HCT116 (cell line): Measurements from ENCODE around the gene RAVER1. TPM values are rescaled to one million over a fixed set of nuclear protein-coding genes. Genes with fewer than 3 reads are reported as not detected.

Source experiments
- ATAC-seq: fragments of 200-7000 bp; cut with Tn5 transposase; 2 replicates; pipeline ENCODE4 v1.9.1; 2020; ENCODE audit warnings: mild to moderate bottlenecking, moderate library complexity
- BruUV-seq: library from RNA; stranded (reverse); fragments of 400-500 nt; replicated peaks from 2 replicates; lab custom pipeline; 2021; lab: Mats Ljungman, UMichigan
- CTCF ChIA-PET: fragments of 300-600 bp; sonication (Branson Sonifier 250); formaldehyde crosslinking; loops from one replicate; lab custom pipeline; 2021; ENCODE audit warnings: antibody characterized with exemption; lab: Charles Lee
- POLR2A ChIA-PET: fragments of 300-600, 350-600 bp; sonication (Branson Sonifier 250); formaldehyde crosslinking; loops from one replicate; lab custom pipeline; 2021; ENCODE audit warnings: antibody characterized with exemption; lab: Charles Lee
- RAD21 ChIA-PET, 2 experiments: fragments of 300-600 bp; sonication (Branson Sonifier 250); formaldehyde crosslinking; loops; one replicate each; lab custom pipeline; 2023; ENCODE audit warnings: low total read pairs in 2 of 2; ENCODE audit not compliant: uncharacterized antibody in 2 of 2, unreplicated experiment in 2 of 2, low non-redundant PET in 1 of 2; lab: Charles Lee
- DNase-seq: peaks from one replicate; pipeline ENCODE4 v3.0.0-alpha.2; 2010; ENCODE audit warnings: low read depth, low spot score
- H2AFZ ChIP-seq: fragments of 200-600 bp; shearing (Covaris generic), sonication (generic); 2 replicates; pipeline ENCODE4 v1.6.1; 2017; ENCODE audit warnings: low read depth, mixed run types, mixed read lengths, antibody characterized with exemption, low read length; ENCODE audit not compliant: poor library complexity, severe bottlenecking
- H3K27ac ChIP-seq: 2 replicates; pipeline ENCODE4 v1.5.1; 2012; ENCODE audit warnings: low read depth, low read length
- H3K27me3 ChIP-seq: fragments of 200-600 bp; sonication (generic); 2 replicates; pipeline ENCODE4 v1.6.1; 2016; ENCODE audit warnings: mixed run types, low read length, mixed read lengths; ENCODE audit not compliant: insufficient read depth
- H3K36me3 ChIP-seq, 2 experiments: fragments of 200-500 bp in 1 of 2; fragments of 200-600 bp in 1 of 2; sonication (Bioruptor generic) in 1 of 2; sonication (generic) in 1 of 2; 2 replicates each; pipeline versions ENCODE4 v1.5.1 to v1.6.1; 2014 to 2016; ENCODE audit warnings: low read length in 2 of 2, inconsistent platforms in 1 of 2, mixed read lengths in 1 of 2, mixed run types in 1 of 2; ENCODE audit not compliant: insufficient read depth in 2 of 2, control insufficient read depth in 1 of 2
- H3K4me1 ChIP-seq, 2 experiments: fragments of 200-600 bp in 1 of 2; sonication (generic) in 1 of 2; 2 replicates each; pipeline versions ENCODE4 v1.5.1 to v1.6.1; 2012 to 2017; ENCODE audit warnings: low read length in 2 of 2, inconsistent platforms in 1 of 2, mild to moderate bottlenecking in 1 of 2, mixed read lengths in 1 of 2, mixed run types in 1 of 2, moderate library complexity in 1 of 2; ENCODE audit not compliant: insufficient read depth in 2 of 2, control insufficient read depth in 1 of 2
- H3K4me2 ChIP-seq: fragments of 200-600 bp; sonication (generic); 2 replicates; pipeline ENCODE4 v1.6.1; 2017; ENCODE audit warnings: mixed run types, low read length, mixed read lengths
- H3K4me3 ChIP-seq, 2 experiments: fragments of 200-600 bp in 1 of 2; sonication (generic) in 1 of 2; replicated peaks in 1 of 2; 2 replicates each; pipeline ENCODE4 v1.5.1; 2011 to 2016; ENCODE audit warnings: low read length in 2 of 2, control low read depth in 1 of 2, low read depth in 1 of 2, mild to moderate bottlenecking in 1 of 2, mixed read lengths in 1 of 2, mixed run types in 1 of 2
- H3K79me2 ChIP-seq: fragments of 200-600 bp; sonication (generic); 2 replicates; pipeline ENCODE4 v1.6.1; 2017; ENCODE audit warnings: mild to moderate bottlenecking, mixed run types, low read length, moderate library complexity, mixed read lengths; ENCODE audit not compliant: insufficient read depth
- H3K9ac ChIP-seq: fragments of 200-600 bp; sonication (generic); 2 replicates; pipeline ENCODE4 v1.6.1; 2016; ENCODE audit warnings: low read length, mixed read lengths
- H3K9me2 ChIP-seq: fragments of 200-600 bp; sonication (generic), shearing (Covaris generic); 2 replicates; pipeline ENCODE4 v1.6.1; 2017; ENCODE audit warnings: mixed run types, mild to moderate bottlenecking, moderate library complexity; ENCODE audit not compliant: insufficient read depth
- H3K9me3 ChIP-seq, 2 experiments: fragments of 200-500 bp in 1 of 2; fragments of 200-600 bp in 1 of 2; sonication (Bioruptor generic) in 1 of 2; sonication (generic) in 1 of 2; 2 replicates each; pipeline ENCODE4 v1.6.1; 2014 to 2017; ENCODE audit warnings: low read length in 2 of 2, mixed read lengths in 2 of 2, inconsistent platforms in 1 of 2, low read depth in 1 of 2, mild to moderate bottlenecking in 1 of 2, mixed run types in 1 of 2, moderate library complexity in 1 of 2; ENCODE audit not compliant: control insufficient read depth in 1 of 2, insufficient read depth in 1 of 2
- H4K20me1 ChIP-seq: fragments of 200-600 bp; sonication (generic), shearing (Covaris generic); 2 replicates; pipeline ENCODE4 v1.6.1; 2017; ENCODE audit warnings: mixed run types, mild to moderate bottlenecking, moderate library complexity; ENCODE audit not compliant: insufficient read depth
- CBX3 ChIP-seq: IDR thresholded peaks from 2 replicates; pipeline ENCODE4 v1.6.1; 2012; ENCODE audit warnings: low read depth
- CTCF ChIP-seq, 3 experiments: fragments of 200-600 bp in 1 of 3; sonication (generic) in 1 of 3; IDR thresholded peaks in 2 of 3; conservative IDR thresholded peaks in 1 of 3; 2 replicates each; pipeline ENCODE4 v1.5.1; 2012 to 2017; ENCODE audit warnings: low read depth in 2 of 3, low read length in 2 of 3, antibody characterized with exemption in 1 of 3, borderline replicate concordance in 1 of 3, control low read depth in 1 of 3, mild to moderate bottlenecking in 1 of 3, mixed read lengths in 1 of 3, mixed run types in 1 of 3, moderate library complexity in 1 of 3; ENCODE audit not compliant: insufficient read depth in 1 of 3
- EGR1 ChIP-seq: IDR thresholded peaks from 2 replicates; pipeline ENCODE4 v1.6.1; 2012; ENCODE audit warnings: low read depth
- ELF1 ChIP-seq: IDR thresholded peaks from 2 replicates; pipeline ENCODE4 v1.6.1; 2012; ENCODE audit warnings: low read depth, borderline replicate concordance
- EZH2 ChIP-seq: fragments of 200-600 bp; sonication (generic); IDR thresholded peaks from 2 replicates; pipeline ENCODE4 v1.6.1; 2017; ENCODE audit warnings: antibody characterized with exemption, mixed run types
- FOSL1 ChIP-seq: IDR thresholded peaks from 2 replicates; pipeline ENCODE4 v1.6.1; 2012; ENCODE audit warnings: low read depth
- JUND ChIP-seq: IDR thresholded peaks from 2 replicates; pipeline ENCODE4 v1.6.1; 2012
- MAX ChIP-seq: IDR thresholded peaks from 2 replicates; pipeline ENCODE4 v1.6.1; 2012
- POLR2A ChIP-seq: IDR thresholded peaks from 2 replicates; pipeline ENCODE4 v1.7.0; 2011; ENCODE audit warnings: borderline replicate concordance; ENCODE audit not compliant: insufficient read depth, insufficient read length; ENCODE audit errors: extremely low read depth
- POLR2AphosphoS5 ChIP-seq: IDR thresholded peaks from 2 replicates; pipeline ENCODE4 v1.6.1; 2011; ENCODE audit warnings: mild to moderate bottlenecking, low read depth, low read length, moderate library complexity
- RAD21 ChIP-seq: IDR thresholded peaks from 2 replicates; pipeline ENCODE4 v1.6.1; 2012; ENCODE audit warnings: low read depth, mild to moderate bottlenecking
- SP1 ChIP-seq: IDR thresholded peaks from 2 replicates; pipeline ENCODE4 v1.6.1; 2012; ENCODE audit warnings: low read depth
- ZBTB33 ChIP-seq: IDR thresholded peaks from 2 replicates; pipeline ENCODE4 v1.6.1; 2011; ENCODE audit warnings: mild to moderate bottlenecking, low read length, moderate library complexity; ENCODE audit not compliant: insufficient replicate concordance; ENCODE audit errors: extremely low read depth
- ZFX ChIP-seq: fragments of 450-650 bp; IDR thresholded peaks from 2 replicates; pipeline ENCODE4 v1.6.1; 2017
- intact Hi-C: fragments of 100-400 bp; cut with micrococcal nuclease; formaldehyde crosslinking; loops from 2 replicates; pipeline ENCODE4 v1.10.0; 2022
- total RNA-seq: library from RNA; stranded (reverse); gene quantifications from one replicate; pipeline ENCODE4 v1.2.1, GENCODE V29; 2021; ENCODE audit not compliant: unreplicated experiment
- TF ChIP-seq, protein P1 (sequence below): IDR thresholded peaks from 2 replicates; pipeline ENCODE4 v1.6.1; 2012; ENCODE audit warnings: low read depth
- TF ChIP-seq, protein P2 (sequence below): IDR thresholded peaks from 2 replicates; pipeline ENCODE4 v1.6.1; 2012

Gene RAVER1
- total RNA-seq, 1 experiment from 2014 or later = 71.0 TPM

- H3K9me2 ChIP-seq = no peaks in the 10 kb centered on the region
- H3K27ac ChIP-seq = no peak overlapping the region
- H3K9me3 ChIP-seq = no peaks in the 10 kb centered on the region
- no peak; the same call in 1 of the 2 replicates for ATAC-seq
- intact Hi-C loops = no loop called here
- POLR2A ChIA-PET = no interaction called here
- peaks cover 0 to 14% of the 10 kb centered on the region in 2 experiments; a peak in 2 of 4 replicates for H3K4me1 ChIP-seq
- no peak for DNase-seq
- H3K27me3 ChIP-seq = no peaks in the 10 kb centered on the region
- H3K36me3 ChIP-seq = no peaks in the 10 kb centered on the region
- TF ChIP-seq RAD21 (no peak), JUND (no peak), FOSL1 (no peak), POLR2A (no peak), ZFX (no peak), CTCF (IDR thresholded peaks at IDR 0.05 in 2 of 3, conservative IDR thresholded peaks at IDR 0.05 in 1 of 3; ENCODE audit: borderline replicate concordance in 1 of 3, insufficient read depth in 1 of 3, low read depth in 2 of 3, low read length in 2 of 3) (no peak), POLR2AphosphoS5 (no peak), MAX (no peak), EZH2 (no peak), ELF1 (no peak), ZBTB33 (no peak), CBX3 (no peak), SP1 (no peak), EGR1 (no peak)
- TF ChIP-seq, protein P1, sequence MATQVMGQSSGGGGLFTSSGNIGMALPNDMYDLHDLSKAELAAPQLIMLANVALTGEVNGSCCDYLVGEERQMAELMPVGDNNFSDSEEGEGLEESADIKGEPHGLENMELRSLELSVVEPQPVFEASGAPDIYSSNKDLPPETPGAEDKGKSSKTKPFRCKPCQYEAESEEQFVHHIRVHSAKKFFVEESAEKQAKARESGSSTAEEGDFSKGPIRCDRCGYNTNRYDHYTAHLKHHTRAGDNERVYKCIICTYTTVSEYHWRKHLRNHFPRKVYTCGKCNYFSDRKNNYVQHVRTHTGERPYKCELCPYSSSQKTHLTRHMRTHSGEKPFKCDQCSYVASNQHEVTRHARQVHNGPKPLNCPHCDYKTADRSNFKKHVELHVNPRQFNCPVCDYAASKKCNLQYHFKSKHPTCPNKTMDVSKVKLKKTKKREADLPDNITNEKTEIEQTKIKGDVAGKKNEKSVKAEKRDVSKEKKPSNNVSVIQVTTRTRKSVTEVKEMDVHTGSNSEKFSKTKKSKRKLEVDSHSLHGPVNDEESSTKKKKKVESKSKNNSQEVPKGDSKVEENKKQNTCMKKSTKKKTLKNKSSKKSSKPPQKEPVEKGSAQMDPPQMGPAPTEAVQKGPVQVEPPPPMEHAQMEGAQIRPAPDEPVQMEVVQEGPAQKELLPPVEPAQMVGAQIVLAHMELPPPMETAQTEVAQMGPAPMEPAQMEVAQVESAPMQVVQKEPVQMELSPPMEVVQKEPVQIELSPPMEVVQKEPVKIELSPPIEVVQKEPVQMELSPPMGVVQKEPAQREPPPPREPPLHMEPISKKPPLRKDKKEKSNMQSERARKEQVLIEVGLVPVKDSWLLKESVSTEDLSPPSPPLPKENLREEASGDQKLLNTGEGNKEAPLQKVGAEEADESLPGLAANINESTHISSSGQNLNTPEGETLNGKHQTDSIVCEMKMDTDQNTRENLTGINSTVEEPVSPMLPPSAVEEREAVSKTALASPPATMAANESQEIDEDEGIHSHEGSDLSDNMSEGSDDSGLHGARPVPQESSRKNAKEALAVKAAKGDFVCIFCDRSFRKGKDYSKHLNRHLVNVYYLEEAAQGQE = no peak
- TF ChIP-seq, protein P2, sequence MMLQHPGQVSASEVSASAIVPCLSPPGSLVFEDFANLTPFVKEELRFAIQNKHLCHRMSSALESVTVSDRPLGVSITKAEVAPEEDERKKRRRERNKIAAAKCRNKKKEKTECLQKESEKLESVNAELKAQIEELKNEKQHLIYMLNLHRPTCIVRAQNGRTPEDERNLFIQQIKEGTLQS = no peak
- TF ChIP-seq, all 23 proteins: peak for 0
- H3K4me2 ChIP-seq = peak overlapping the region; percentile 27; the same call in 1 of the 2 replicates
- H3K4me3 ChIP-seq = no peak overlapping the region
- no peak overlapping the region for H3K9ac ChIP-seq
- ChIA-PET CTCF (no interaction called here), RAD21 (no interaction called here)
- no TSS peak for BruUV-seq
- no peak overlapping the region for H2AFZ ChIP-seq
- H4K20me1 ChIP-seq = no peaks in the 10 kb centered on the region
- H3K79me2 ChIP-seq = no peaks in the 10 kb centered on the region
These were observed 13.2 kb upstream of the RAVER1 start for GRCh38 chr19:10346509-10346908.
